A673 (cell line): ENCODE results near the gene H19. TPM values are rescaled to one million over a fixed set of nuclear protein-coding genes. Genes with fewer than 3 reads are reported as not detected.

Experiments used
- BruUV-seq: library from RNA; stranded (reverse); fragments of 400-500 nt; replicated peaks from 2 replicates; lab custom pipeline; 2021; lab: Mats Ljungman, UMichigan
- CTCF ChIA-PET: fragments of 300-600 bp; sonication (Branson Sonifier 250); formaldehyde crosslinking; loops from one replicate; lab custom pipeline; 2022; ENCODE audit warnings: antibody characterized with exemption; lab: Charles Lee
- POLR2A ChIA-PET: fragments of 300-600 bp; sonication (Branson Sonifier 250); formaldehyde crosslinking; loops from one replicate; lab custom pipeline; 2022; ENCODE audit warnings: antibody characterized with exemption; ENCODE audit not compliant: low non-redundant PET; lab: Charles Lee
- DNase-seq: peaks from one replicate; pipeline ENCODE4 v3.0.0-alpha.2; 2015; ENCODE audit warnings: low spot score
- H3K27ac ChIP-seq: fragments of 200-600 bp; sonication (generic); 2 replicates; pipeline ENCODE4 v1.5.1; 2016; ENCODE audit warnings: mixed run types, low read depth, mild to moderate bottlenecking, mixed read lengths, antibody characterized with exemption, low read length; ENCODE audit not compliant: poor library complexity, severe bottlenecking
- H3K27me3 ChIP-seq: fragments of 200-600 bp; sonication (generic); replicated peaks from 2 replicates; pipeline ENCODE4 v1.6.1; 2017; ENCODE audit warnings: mixed run types, low read depth, mild to moderate bottlenecking, mixed read lengths, antibody characterized with exemption, low read length; ENCODE audit not compliant: insufficient read depth, poor library complexity
- H3K36me3 ChIP-seq: fragments of 200-600 bp; sonication (generic); 2 replicates; pipeline ENCODE4 v1.6.1; 2016; ENCODE audit warnings: mixed run types, mild to moderate bottlenecking, mixed read lengths, antibody characterized with exemption, low read length; ENCODE audit not compliant: insufficient read depth, poor library complexity, severe bottlenecking
- H3K4me1 ChIP-seq: fragments of 200-600 bp; sonication (generic); 2 replicates; pipeline ENCODE4 v1.6.1; 2017; ENCODE audit warnings: mixed run types, mild to moderate bottlenecking, mixed read lengths, antibody characterized with exemption, low read length; ENCODE audit not compliant: insufficient read depth, poor library complexity, severe bottlenecking
- H3K4me3 ChIP-seq: fragments of 200-600 bp; sonication (generic); 2 replicates; pipeline ENCODE4 v1.5.1; 2016; ENCODE audit warnings: low read depth, mixed run types, mild to moderate bottlenecking, mixed read lengths, low read length; ENCODE audit not compliant: poor library complexity, severe bottlenecking
- H3K9me3 ChIP-seq: fragments of 200-600 bp; sonication (generic); 2 replicates; pipeline ENCODE4 v1.6.1; 2016; ENCODE audit warnings: mixed run types, low read depth, mild to moderate bottlenecking, mixed read lengths, antibody characterized with exemption, low read length; ENCODE audit not compliant: poor library complexity, severe bottlenecking
- EZH2 ChIP-seq: fragments of 200-600 bp; sonication (generic); IDR thresholded peaks from 2 replicates; pipeline ENCODE4 v1.6.1; 2017; ENCODE audit warnings: borderline replicate concordance, low read depth, mild to moderate bottlenecking, mixed read lengths, antibody characterized with exemption, low read length; ENCODE audit not compliant: poor library complexity, severe bottlenecking
- intact Hi-C: fragments of 100-400 bp; cut with micrococcal nuclease; formaldehyde crosslinking; loops from one replicate; pipeline ENCODE4 v1.10.0; 2022; ENCODE audit not compliant: unreplicated experiment
- total RNA-seq: library from RNA; stranded (reverse); gene quantifications from 2 replicates; pipeline ENCODE4 v1.2.3, GENCODE V29; 2021
- TF ChIP-seq, protein P1 (sequence below): fragments of 300-800, 200-600 bp; sonication (generic); conservative IDR thresholded peaks from 2 replicates; pipeline ENCODE4 v1.5.1; 2017; ENCODE audit warnings: low read depth, mild to moderate bottlenecking, antibody characterized with exemption, low read length, moderate library complexity, mixed read lengths

H19 gene
- total RNA-seq, 1 experiment from 2014 or later, result not detected

- ChIA-PET POLR2A (no interaction called here), CTCF (interaction anchor here (0.6 to 1.0 kb wide), 3 partner anchors 203 to 426 kb away, joined by 3 to 5 read pairs (median 3); no protein-coding TSS in a partner anchor)
Observed at GRCh38 chr11:1948389-1948788, 49.3 kb downstream of the H19 start.

DNA sequence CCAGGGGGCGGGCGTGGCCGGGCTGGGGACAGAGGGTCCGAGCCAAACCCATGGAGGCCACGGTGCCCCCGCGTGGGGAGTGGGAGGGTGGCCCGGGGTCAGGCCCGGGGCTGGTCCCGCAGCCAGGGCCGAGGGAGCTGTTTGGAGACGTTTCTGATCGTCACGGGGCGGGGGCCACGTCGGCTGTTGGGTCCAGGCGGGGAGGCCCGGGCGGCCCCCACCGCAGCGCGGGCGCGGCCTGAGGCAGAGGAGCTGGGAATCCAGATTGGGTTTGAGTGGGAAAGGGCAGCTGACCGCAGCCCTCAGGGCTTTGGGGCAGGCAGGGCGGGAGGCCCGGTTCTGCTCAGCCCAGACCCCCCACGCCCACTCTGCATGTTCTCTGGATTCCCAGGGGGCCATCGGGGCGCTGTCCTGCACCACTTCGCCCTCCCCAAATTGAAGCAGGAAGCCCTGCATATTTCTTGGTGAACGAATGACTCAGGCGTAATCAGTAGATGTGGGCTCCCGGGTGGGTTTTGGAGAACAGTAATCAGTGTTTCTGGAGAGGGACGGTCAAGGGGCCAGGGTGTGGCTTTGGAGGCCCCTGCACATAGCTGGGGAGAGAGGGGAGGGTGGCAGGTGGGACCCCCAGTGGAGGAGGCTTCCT is 49.9 kb downstream of the H19 start:
- no peak for DNase-seq
- Histone ChIP-seq H3K27ac (no peak overlapping the region), H3K27me3 (no peaks in the 10 kb centered on the region), H3K9me3 (no peaks in the 10 kb centered on the region), H3K36me3 (no peaks in the 10 kb centered on the region), H3K4me3 (no peak overlapping the region), H3K4me1 (no peaks in the 10 kb centered on the region)
- ChIA-PET POLR2A (no interaction called here), CTCF (interaction anchor here (1.1 kb wide), 1 partner anchor 203 kb away, joined by 6 read pairs; no protein-coding TSS in a partner anchor)
- intact Hi-C loops, result no loop called here
- BruUV-seq, result no TSS peak
- no peak for TF ChIP-seq EZH2
- TF ChIP-seq, protein P1, sequence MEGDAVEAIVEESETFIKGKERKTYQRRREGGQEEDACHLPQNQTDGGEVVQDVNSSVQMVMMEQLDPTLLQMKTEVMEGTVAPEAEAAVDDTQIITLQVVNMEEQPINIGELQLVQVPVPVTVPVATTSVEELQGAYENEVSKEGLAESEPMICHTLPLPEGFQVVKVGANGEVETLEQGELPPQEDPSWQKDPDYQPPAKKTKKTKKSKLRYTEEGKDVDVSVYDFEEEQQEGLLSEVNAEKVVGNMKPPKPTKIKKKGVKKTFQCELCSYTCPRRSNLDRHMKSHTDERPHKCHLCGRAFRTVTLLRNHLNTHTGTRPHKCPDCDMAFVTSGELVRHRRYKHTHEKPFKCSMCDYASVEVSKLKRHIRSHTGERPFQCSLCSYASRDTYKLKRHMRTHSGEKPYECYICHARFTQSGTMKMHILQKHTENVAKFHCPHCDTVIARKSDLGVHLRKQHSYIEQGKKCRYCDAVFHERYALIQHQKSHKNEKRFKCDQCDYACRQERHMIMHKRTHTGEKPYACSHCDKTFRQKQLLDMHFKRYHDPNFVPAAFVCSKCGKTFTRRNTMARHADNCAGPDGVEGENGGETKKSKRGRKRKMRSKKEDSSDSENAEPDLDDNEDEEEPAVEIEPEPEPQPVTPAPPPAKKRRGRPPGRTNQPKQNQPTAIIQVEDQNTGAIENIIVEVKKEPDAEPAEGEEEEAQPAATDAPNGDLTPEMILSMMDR, result no peak

More at GRCh38 chr11:1948389-1948788, 49.3 kb downstream of the H19 start:
- Histone ChIP-seq H3K4me1 (no peaks in the 10 kb centered on the region), H3K27me3 (no peaks in the 10 kb centered on the region), H3K9me3 (no peaks in the 10 kb centered on the region), H3K4me3 (no peak overlapping the region), H3K27ac (no peak overlapping the region), H3K36me3 (no peaks in the 10 kb centered on the region)
- no TSS peak for BruUV-seq
- intact Hi-C loops, result no loop called here
- TF ChIP-seq, protein P1, result no peak
- no peak for TF ChIP-seq EZH2
- no peak for DNase-seq

DNA sequence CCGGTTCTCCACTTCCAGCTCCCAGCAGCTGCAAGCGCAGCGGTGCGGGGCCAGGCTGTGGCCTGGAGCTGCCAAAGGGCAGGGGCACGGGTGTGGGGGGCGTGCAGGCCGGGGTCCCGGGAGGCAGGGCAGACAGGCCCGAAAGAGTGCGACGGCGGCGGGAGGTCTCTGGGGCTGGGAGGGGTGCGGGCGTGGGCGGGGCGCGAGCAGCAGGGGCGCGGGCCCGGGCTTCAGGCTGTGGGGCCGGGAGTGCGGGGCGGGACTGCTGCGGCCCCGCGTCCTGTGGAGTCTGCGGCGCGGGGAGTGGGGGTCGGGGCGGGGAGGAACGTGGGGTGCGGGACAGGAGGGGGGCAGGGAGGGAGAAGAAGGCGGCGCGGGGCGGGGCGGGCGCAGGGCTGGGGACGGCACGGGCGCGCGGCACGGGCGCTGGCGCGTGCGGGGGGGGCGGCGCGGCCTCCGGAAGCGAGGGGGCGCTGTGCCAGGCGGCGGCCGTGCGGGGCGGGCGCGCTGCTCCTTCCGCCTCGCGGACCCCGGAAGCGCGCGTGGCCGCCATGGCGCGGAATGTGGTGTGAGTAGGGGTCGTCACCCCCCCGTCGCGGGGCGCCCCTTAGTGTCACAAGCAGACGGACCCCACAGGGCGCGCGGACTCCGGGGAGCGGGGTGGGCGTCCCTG is 50.7 kb downstream of the H19 start, which contains the start of gene MRPL23:
MRPL23 (plus strand) TSS at position 521 of the 673 bp plus-strand sequence; CDS start at position 552, 31 bp downstream.
- POLR2A ChIA-PET, result no interaction called here

More for the DNA sequence above, 50.7 kb downstream of the H19 start, which contains the start of gene MRPL23:
- Histone ChIP-seq H3K27ac (no peak within 1 kb of the TSS), H3K4me1 (no peaks in the 10 kb centered on the region), H3K27me3 (no peaks in the 10 kb centered on the region), H3K9me3 (no peaks in the 10 kb centered on the region), H3K4me3 (no peak within 1 kb of the TSS), H3K36me3 (no peaks in the 10 kb centered on the region)
- DNase-seq, result no peak
- CTCF ChIA-PET, result interaction anchor here (1.1 kb wide), 1 partner anchor 204 kb away, joined by 6 read pairs; no protein-coding TSS in a partner anchor
- no TSS peak for BruUV-seq
- intact Hi-C loops, result no loop called here
- TF ChIP-seq, protein P1, result no peak
- no peak for TF ChIP-seq EZH2

Other genes with a start within 250 kb of the H19 start
- gene IFITM10, start 247.2 kb downstream of the H19 start, total RNA-seq, result 0.24 TPM in 1 of 2 replicates, not detected in the other
- gene CTSD, start 233.9 kb downstream of the H19 start, total RNA-seq, result 144 and 159 TPM in 2 replicates
- gene SYT8, start 162.9 kb downstream of the H19 start, total RNA-seq, result not detected in 2 replicates
- gene TNNI2, start 158.9 kb downstream of the H19 start, total RNA-seq, result not detected in 2 replicates
- gene LSP1, start 144.8 kb downstream of the H19 start, total RNA-seq, result not detected in 2 replicates
- gene PRR33, start 105.9 kb downstream of the H19 start, total RNA-seq, result not detected in 2 replicates
- gene TNNT3, start 78.1 kb downstream of the H19 start, total RNA-seq, result not detected in 2 replicates
- gene MRPL23, start 50.5 kb downstream of the H19 start, total RNA-seq, result 83.8 and 92.4 TPM in 2 replicates
- gene IGF2, start 141.5 kb upstream of the H19 start, total RNA-seq, result 0.17 and 0.20 TPM in 2 replicates
- gene INS, start 163.4 kb upstream of the H19 start, total RNA-seq, result not detected in 2 replicates
- not detected in 2 replicates for gene TH, start 174.0 kb upstream of the H19 start, total RNA-seq